Heart left ventricle (tissue), 16 donors: ENCODE data around the gene KRTAP23-1. TPM values are rescaled to one million over a fixed set of nuclear protein-coding genes. Genes with fewer than 3 reads are reported as not detected.

Source experiments
- ATAC-seq, 4 donors: fragments of 200-7000 bp; cut with Tn5 transposase; one replicate each; pipeline ENCODE4 v1.9.1; 2020 to 2022; ENCODE audit warnings: moderate library complexity in 4 of 4, mild to moderate bottlenecking in 3 of 4, moderate number of reproducible peaks in 1 of 4
- DNase-seq, 5 donors: peaks; one replicate each; pipeline ENCODE4 v3.0.0-alpha.2; 2020
- H3K27ac ChIP-seq, 12 donors: fragments of 200-600 bp; sonication (generic) in 4 of 12; one replicate each; pipeline versions ENCODE4 v1.5.0 to v1.8.0; 2016 to 2022; ENCODE audit warnings: mild to moderate bottlenecking in 2 of 12
- H3K27me3 ChIP-seq, 9 donors: fragments of 200-600 bp; sonication (generic) in 2 of 9; one replicate each; pipeline versions ENCODE4 v1.5.1 to v1.8.0; 2016 to 2022; ENCODE audit warnings: mild to moderate bottlenecking in 3 of 9
- H3K36me3 ChIP-seq, 9 donors: fragments of 200-600 bp; sonication (generic) in 2 of 9; one replicate each; pipeline versions ENCODE4 v1.5.0 to v1.8.0; 2018 to 2022; ENCODE audit warnings: mild to moderate bottlenecking in 2 of 9
- H3K4me1 ChIP-seq, 12 donors: fragments of 200-600 bp; sonication (generic) in 4 of 12; one replicate each; pipeline versions ENCODE4 v1.5.0 to v1.8.0; 2016 to 2022; ENCODE audit warnings: mild to moderate bottlenecking in 3 of 12
- H3K4me3 ChIP-seq, 12 donors: fragments of 200-600 bp; sonication (generic) in 4 of 12; one replicate each; pipeline versions ENCODE4 v1.5.0 to v1.8.0; 2017 to 2022; ENCODE audit warnings: mild to moderate bottlenecking in 9 of 12, moderate library complexity in 4 of 12
- H3K9me3 ChIP-seq, 12 donors: fragments of 200-600 bp; sonication (generic) in 4 of 12; one replicate each; pipeline versions ENCODE4 v1.5.0 to v1.8.0; 2016 to 2022; ENCODE audit warnings: mild to moderate bottlenecking in 1 of 12
- POLR2A ChIP-seq, 2 donors: fragments of 450-650 bp; IDR thresholded peaks; one replicate each; pipeline ENCODE4 v1.6.1; 2017; ENCODE audit warnings: antibody characterized with exemption in 2 of 2, mild to moderate bottlenecking in 2 of 2, moderate library complexity in 2 of 2
- WGBS, 4 donors: extraction: QIAGEN DNeasy Blood & Tissue Kit in 2 of 4; methylation state at CpG; one replicate each; pipeline versions ENCODE4 v1.1.5 to v1.1.7; 2013 to 2018; 5-methylcytosine and 5-hydroxymethylcytosine counted together
- intact Hi-C, 10 donors: fragments of 100-400 bp; cut with DNase I; formaldehyde crosslinking; loops; one replicate each; pipeline versions ENCODE4 v1.11.1 to v1.14.2; 2022
- polyA plus RNA-seq, 2 donors: library from polyadenylated mRNA; stranded (reverse); fragments of 200-250 nt; gene quantifications; one replicate each; pipeline ENCODE4 v1.2.3, GENCODE V29; 2013
- total RNA-seq, 9 donors: library from RNA; depleted of rRNA in 2 of 9; stranded (reverse); fragments of >200 nt in 2 of 9; fragmentation: NEBNext Ultra II Directional in 3 of 9; extraction: Animal tissue kit (Norgen Biotek cat#: 25700) in 3 of 9; gene quantifications; one replicate each; pipeline versions ENCODE4 v1.1.0 to v1.2.4, GENCODE V29; 2016 to 2023
- TF ChIP-seq, protein P1 (sequence below), 12 donors: fragments of 200-600 bp; sonication (generic) in 4 of 12; IDR thresholded peaks; one replicate each; pipeline versions ENCODE4 v1.5.0 to v1.8.0; 2018 to 2022; ENCODE audit warnings: antibody characterized with exemption in 12 of 12, mild to moderate bottlenecking in 5 of 12
- donor health status: ischemic (EF 13 %, LVEDD 7.1; RV severe dilation, severe dysfunction).
- donor health status: healthy with polysubstance abuse.
- donor health status: DM: no; HTN: yes; CAD: no.
- donor health status: DM: no; HTN: no; CAD: no.
- donor health status: ischemic (EF 25% LVEDD 6.9; RV normal size, moderate dysfunction).
- donor health status: ischemic (EF 25% LVEDD 5.7; RV mildly dilated, moderate dysfunction).
- donor health status: healthy.
- donor health status: DM: yes; HTN: yes; CAD: no.
- donor health status: ischemic (EF 35%, LVEDD 5.7; RV mildly dilated, moderate dysfunction).
- donor health status: nonischemic (EF 11% LVEDD 7.7; RV severe dilation, severe dysfunction).
- donor health status: DM: yes; HTN: yes; CAD: no.
- donor health status: PGD.
- donor health status: ischemic (EF 29% LVEDD 5.4; RV normal size, mild dysfunction).
- donor health status: nonischemic (EF 23%, LVEDD 6.1; RV moderate dilation, normal function).

The KRTAP23-1 gene
- total and polyA plus RNA-seq, 11 donors: not detected

DNA sequence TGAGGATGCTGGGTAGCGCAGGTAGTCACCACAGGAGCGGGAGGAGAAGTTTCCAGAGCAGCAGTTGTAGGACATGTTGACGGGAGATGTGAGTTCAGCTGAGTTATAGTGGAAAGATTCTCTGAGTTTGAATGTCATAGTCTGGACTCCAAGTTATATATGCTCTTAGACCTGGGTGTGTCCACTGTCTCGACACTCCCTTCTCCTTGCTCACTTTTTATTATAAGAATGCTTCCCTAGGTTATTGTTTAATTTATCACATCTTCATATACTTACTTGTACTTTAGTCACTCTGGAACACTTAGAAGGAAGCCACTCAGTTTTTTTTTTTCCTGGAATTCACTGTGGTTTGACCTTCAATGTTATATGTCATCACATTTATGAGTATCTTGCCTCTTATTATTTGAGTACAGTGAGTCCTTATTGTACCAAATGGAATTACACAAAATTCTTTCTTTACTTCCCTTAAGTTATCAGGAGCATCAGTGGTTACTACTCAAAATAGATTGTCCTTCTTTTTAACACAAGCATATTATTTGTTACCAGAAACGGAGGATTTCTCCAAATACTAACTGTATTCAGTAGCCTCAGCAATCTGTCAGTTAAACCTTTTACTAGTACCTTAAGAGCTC, 23.8 kb upstream of the KRTAP23-1 start, which contains the start of gene KRTAP13-2:
KRTAP13-2 (minus strand) TSS at position 133 of the 632 bp plus-strand sequence; CDS start at position 75, 58 bp downstream.
- WGBS, 4 donors: 80 to 87% (median 84%) methylated on average over 5 of the region's 5 CpGs
- DNase-seq (no peak), ATAC-seq (no peak)
- no peak for TF ChIP-seq POLR2A (IDR thresholded peaks at IDR 0.05)
- TF ChIP-seq, protein P1, sequence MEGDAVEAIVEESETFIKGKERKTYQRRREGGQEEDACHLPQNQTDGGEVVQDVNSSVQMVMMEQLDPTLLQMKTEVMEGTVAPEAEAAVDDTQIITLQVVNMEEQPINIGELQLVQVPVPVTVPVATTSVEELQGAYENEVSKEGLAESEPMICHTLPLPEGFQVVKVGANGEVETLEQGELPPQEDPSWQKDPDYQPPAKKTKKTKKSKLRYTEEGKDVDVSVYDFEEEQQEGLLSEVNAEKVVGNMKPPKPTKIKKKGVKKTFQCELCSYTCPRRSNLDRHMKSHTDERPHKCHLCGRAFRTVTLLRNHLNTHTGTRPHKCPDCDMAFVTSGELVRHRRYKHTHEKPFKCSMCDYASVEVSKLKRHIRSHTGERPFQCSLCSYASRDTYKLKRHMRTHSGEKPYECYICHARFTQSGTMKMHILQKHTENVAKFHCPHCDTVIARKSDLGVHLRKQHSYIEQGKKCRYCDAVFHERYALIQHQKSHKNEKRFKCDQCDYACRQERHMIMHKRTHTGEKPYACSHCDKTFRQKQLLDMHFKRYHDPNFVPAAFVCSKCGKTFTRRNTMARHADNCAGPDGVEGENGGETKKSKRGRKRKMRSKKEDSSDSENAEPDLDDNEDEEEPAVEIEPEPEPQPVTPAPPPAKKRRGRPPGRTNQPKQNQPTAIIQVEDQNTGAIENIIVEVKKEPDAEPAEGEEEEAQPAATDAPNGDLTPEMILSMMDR (IDR thresholded peaks at IDR 0.05): no peak
- Histone ChIP-seq H3K27ac (no peak within 1 kb of the TSS), H3K27me3 (no peaks in the 10 kb centered on the region), H3K9me3 (peaks cover 0 to 2% (median 0%) of the 10 kb centered on the region in 12 donors), H3K36me3 (no peaks in the 10 kb centered on the region), H3K4me1 (no peaks in the 10 kb centered on the region), H3K4me3 (no peak within 1 kb of the TSS)
- intact Hi-C loops: no loop called here

DNA sequence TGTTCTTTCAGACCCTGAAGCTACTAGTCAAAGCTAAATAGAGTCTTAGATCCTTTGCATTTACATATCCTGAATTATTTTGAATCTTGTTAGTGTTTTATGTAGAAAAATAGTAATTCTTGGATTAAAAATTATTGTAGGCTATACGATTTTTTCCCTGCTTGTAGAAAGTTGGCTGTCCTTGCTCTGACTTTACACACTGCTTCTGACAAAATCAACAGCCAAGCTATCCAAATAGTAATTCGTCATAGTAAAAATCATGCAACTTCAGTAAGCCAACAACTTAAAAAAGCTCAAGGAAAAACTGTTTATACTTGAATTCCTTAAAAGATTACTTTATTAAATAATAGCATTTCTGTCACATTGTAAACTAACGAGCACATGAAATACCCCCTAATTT, 7.5 kb upstream of the KRTAP23-1 start:
- H3K27ac ChIP-seq: no peak overlapping the region
- no peaks in the 10 kb centered on the region for H3K4me1 ChIP-seq
- H3K36me3 ChIP-seq: no peaks in the 10 kb centered on the region
- TF ChIP-seq, protein P1 (IDR thresholded peaks at IDR 0.05): no peak
- no peak for TF ChIP-seq POLR2A (IDR thresholded peaks at IDR 0.05)
- WGBS, 4 donors: 62 to 70% (median 68%) methylated on average over 3 of the region's 3 CpGs
- H3K4me3 ChIP-seq: no peak overlapping the region
- no peaks in the 10 kb centered on the region for H3K9me3 ChIP-seq
- ATAC-seq: no peak
- intact Hi-C loops: no loop called here
- H3K27me3 ChIP-seq: no peaks in the 10 kb centered on the region
- DNase-seq: no peak

DNA sequence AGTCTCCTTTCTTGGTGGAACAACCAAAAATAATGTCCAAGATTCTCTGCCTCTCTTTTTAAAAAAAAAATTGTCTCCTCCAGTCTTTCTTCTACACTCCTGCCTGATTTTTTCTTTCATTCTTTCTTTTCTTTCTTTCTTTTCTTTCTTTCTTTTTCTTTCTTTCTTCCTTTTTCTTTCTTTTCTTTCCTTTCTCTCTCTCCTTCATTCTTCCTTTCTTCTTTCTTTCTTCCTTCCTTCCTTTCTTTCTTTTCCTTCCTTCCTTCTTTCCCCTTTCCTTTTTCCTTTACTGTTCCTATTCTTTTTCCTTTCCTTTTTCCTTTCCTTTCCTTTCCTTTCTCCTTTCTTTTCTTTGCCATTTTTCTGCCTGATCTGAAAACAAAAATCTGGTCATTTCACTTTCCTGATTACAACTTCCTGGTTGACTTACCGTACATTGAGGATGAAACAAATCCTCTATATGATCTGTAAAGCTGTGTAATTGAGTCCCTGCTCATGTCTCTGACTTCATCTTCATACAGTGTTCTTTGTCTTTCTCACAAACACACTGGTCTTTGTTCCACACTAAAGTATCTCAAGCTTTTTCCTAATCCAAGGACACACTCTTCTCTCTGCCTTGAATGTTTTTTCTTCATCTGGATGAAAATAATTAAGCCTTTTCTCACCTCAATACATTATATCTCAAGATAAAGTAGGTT, 6.1 kb upstream of the KRTAP23-1 start:
- intact Hi-C loops: no loop called here
- no peaks in the 10 kb centered on the region for H3K27me3 ChIP-seq
- no peaks in the 10 kb centered on the region for H3K4me1 ChIP-seq
- no peak for ATAC-seq
- no peaks in the 10 kb centered on the region for H3K9me3 ChIP-seq
- no peak overlapping the region for H3K27ac ChIP-seq
- no peak for DNase-seq
- TF ChIP-seq, protein P1 (IDR thresholded peaks at IDR 0.05): no peak
- no peak for TF ChIP-seq POLR2A (IDR thresholded peaks at IDR 0.05)
- no peak overlapping the region for H3K4me3 ChIP-seq
- H3K36me3 ChIP-seq: no peaks in the 10 kb centered on the region
- 58 to 77% (median 68%) methylated on average over 1 of the region's 1 CpG for WGBS, 4 donors

DNA sequence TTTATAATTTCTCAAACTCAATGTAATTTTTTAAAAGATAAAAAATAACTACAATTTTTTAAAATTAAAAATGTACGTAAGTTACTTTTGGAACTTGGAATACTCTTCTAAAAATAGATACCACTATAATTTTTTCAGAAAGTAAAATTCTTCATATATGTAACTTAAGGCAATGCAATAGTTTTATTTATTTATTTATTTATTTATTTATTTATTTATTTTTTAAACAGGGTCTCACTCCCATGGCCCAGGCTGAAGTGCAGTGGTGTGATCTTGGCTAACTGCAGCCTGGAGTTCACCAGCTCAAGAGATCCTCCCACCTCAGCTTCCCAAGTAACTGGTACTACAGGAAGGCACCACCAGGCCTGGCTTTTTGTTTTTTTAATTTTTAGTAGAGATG, 3.1 kb upstream of the KRTAP23-1 start:
- Histone ChIP-seq H3K9me3 (no peaks in the 10 kb centered on the region), H3K27ac (no peak overlapping the region), H3K27me3 (no peaks in the 10 kb centered on the region), H3K4me3 (no peak overlapping the region), H3K4me1 (no peaks in the 10 kb centered on the region), H3K36me3 (no peaks in the 10 kb centered on the region)
- DNase-seq: no peak
- intact Hi-C loops: no loop called here
- ATAC-seq: no peak
- TF ChIP-seq, protein P1 (IDR thresholded peaks at IDR 0.05): no peak
- TF ChIP-seq POLR2A (IDR thresholded peaks at IDR 0.05): no peak
- WGBS, 4 donors: 92 to 94% (median 93%) methylated on average over 1 of the region's 1 CpG
